ENCODE data around the gene IFNA17.
"Not testable (repeated sequence)": the region's sequence is repeated elsewhere in the genome, so short reads cannot be mapped to it uniquely, and the experiment has no call there.

The IFNA17 gene

DNA sequence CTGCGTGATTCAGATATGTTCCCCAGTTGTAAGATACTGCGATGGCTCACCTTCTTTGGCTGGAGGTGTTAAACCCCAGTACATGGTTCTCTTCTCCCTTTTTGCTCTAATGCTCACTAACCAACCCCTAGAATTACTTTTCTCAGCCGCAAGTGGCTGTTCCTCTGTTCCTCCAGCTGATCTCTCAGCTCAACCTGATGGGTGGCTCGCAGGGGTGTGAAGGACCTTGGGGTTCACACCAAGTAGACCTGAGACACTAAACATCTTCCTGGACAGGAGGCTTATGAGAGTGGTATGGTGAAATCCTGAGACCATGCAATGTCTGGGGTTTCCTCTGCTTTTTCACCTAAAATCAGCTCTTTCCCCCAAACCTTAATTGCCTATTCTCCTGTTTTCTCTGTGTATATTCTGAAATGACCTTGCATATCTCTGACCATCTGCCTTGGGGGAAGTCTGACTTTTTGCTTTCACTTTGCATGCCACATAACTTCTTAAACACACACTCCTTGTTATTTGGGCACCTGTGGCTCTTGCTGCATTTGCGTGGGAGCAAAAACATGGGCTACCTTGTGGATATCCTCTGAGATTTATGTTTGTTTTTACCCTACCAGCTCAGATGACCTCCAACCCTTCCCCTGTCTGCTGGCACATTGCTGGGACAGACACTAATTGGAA lies 27.7 kb upstream of the IFNA17 start:
- Histone ChIP-seq H3K9me3 (no peaks in the 10 kb centered on the region), H3K4me3 (ENCODE audit: low read depth, low read length) (no peak overlapping the region), H3K36me3 (no peaks in the 10 kb centered on the region), H3K27me3 (no peaks in the 10 kb centered on the region), H3K4me1 (no peaks in the 10 kb centered on the region)
- no peak for DNase-seq
- TF ChIP-seq, protein P1, sequence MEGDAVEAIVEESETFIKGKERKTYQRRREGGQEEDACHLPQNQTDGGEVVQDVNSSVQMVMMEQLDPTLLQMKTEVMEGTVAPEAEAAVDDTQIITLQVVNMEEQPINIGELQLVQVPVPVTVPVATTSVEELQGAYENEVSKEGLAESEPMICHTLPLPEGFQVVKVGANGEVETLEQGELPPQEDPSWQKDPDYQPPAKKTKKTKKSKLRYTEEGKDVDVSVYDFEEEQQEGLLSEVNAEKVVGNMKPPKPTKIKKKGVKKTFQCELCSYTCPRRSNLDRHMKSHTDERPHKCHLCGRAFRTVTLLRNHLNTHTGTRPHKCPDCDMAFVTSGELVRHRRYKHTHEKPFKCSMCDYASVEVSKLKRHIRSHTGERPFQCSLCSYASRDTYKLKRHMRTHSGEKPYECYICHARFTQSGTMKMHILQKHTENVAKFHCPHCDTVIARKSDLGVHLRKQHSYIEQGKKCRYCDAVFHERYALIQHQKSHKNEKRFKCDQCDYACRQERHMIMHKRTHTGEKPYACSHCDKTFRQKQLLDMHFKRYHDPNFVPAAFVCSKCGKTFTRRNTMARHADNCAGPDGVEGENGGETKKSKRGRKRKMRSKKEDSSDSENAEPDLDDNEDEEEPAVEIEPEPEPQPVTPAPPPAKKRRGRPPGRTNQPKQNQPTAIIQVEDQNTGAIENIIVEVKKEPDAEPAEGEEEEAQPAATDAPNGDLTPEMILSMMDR (IDR thresholded peaks at IDR 0.05; ENCODE audit: low read depth, low read length), result no peak

DNA sequence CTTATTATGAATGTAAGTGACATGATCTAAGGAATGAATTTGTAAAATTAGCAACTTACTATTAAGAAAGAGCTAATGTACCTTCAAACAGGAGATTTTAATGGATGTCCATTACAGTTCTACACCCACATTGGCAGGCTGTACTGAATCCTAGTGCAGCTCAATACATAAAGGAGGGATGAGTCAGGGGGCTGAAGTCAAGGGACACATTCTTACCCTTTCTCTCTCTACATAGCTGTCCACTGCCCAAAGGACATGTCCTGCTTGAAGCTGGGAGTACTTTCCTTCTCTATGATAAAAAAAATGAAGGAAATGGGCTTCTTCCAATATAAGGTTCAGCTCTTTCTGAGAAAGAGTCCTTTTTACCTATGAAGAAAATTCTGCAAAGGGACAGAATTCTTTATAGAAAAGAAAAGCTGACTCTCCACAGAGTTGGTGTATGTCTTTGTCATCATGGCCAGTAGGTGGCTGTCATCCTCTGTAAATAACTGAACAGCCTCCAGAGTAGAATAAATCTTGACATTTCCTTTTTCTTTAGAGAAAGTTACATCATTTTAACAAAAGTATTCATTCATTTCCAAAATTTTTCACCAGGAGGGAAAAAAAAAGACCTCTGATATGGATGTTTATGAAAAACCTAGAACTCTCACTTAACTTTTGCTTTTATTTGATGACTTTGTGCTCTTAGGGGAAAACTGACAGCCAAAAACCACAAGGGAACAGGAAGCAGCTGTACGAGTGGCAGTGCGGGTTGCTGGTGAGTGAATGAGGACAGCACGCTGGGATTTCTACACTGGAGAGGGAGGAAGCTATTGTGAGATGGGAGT lies 24.9 kb upstream of the IFNA17 start:
- Histone ChIP-seq H3K9me3 (no peaks in the 10 kb centered on the region), H3K4me3 (ENCODE audit: low read depth, low read length) (no peak overlapping the region), H3K36me3 (no peaks in the 10 kb centered on the region), H3K27me3 (no peaks in the 10 kb centered on the region), H3K4me1 (no peaks in the 10 kb centered on the region)
- TF ChIP-seq, protein P1 (IDR thresholded peaks at IDR 0.05; ENCODE audit: low read depth, low read length), result peak; percentile 58
- DNase-seq, result no peak

DNA sequence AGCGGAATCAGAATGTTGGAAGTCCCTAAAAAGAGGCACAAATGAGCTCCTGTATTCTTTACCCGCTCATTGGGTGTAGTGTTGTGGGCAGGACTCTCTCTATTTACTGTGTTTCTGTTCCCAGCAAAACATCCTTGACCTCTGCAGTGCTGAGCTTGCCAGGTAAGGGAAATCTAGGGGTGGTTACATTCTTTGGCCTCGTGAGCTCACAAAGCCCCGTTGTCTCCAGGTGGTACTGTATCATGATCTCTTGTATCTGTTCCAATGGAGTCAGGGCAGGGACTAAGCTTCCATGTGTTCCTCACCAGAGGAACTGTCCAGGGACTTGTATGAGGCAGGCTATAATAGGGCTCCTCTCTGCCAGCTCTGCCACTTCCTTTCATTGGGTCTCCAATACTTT lies 23.6 kb upstream of the IFNA17 start:
- DNase-seq, result no peak
- Histone ChIP-seq H3K36me3 (no peaks in the 10 kb centered on the region), H3K27me3 (no peaks in the 10 kb centered on the region), H3K4me3 (ENCODE audit: low read depth, low read length) (no peak overlapping the region), H3K4me1 (no peaks in the 10 kb centered on the region), H3K9me3 (no peaks in the 10 kb centered on the region)
- TF ChIP-seq, protein P1 (IDR thresholded peaks at IDR 0.05; ENCODE audit: low read depth, low read length), result no peak

DNA sequence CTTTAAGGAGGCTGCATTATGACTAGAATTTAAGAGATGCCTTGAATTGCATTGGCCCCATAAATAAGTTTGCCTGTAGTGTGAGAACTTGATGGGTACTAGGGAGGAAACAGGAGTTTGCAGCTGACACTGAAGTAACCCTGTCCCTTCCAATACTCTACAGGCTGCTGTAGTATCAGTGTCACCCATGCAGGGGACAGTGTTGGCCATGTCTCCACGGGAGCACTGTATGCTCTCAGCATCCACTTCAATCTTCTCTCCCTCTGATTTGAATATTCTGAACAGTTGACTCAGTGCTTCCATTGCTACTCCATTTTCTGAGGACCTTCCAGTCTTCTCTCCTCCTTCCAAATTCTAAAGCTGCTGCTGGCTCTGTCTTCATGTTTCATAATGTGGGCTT lies 23.2 kb upstream of the IFNA17 start:
- TF ChIP-seq, protein P1 (IDR thresholded peaks at IDR 0.05; ENCODE audit: low read depth, low read length), result no peak
- no peak for DNase-seq
- Histone ChIP-seq H3K9me3 (no peaks in the 10 kb centered on the region), H3K27me3 (no peaks in the 10 kb centered on the region), H3K36me3 (no peaks in the 10 kb centered on the region), H3K4me3 (ENCODE audit: low read depth, low read length) (no peak overlapping the region), H3K4me1 (no peaks in the 10 kb centered on the region)

GRCh38 chr9:21244836-21245235 lies 16.8 kb upstream of the IFNA17 start:
- H3K36me3 ChIP-seq, result no peaks in the 10 kb centered on the region
- no peak for DNase-seq
- H3K4me1 ChIP-seq, result no peaks in the 10 kb centered on the region
- no peak overlapping the region for H3K4me3 ChIP-seq (ENCODE audit: low read depth, low read length)
- H3K9me3 ChIP-seq, result no peaks in the 10 kb centered on the region
- TF ChIP-seq, protein P1 (IDR thresholded peaks at IDR 0.05; ENCODE audit: low read depth, low read length), result no peak
- H3K27me3 ChIP-seq, result no peaks in the 10 kb centered on the region

DNA sequence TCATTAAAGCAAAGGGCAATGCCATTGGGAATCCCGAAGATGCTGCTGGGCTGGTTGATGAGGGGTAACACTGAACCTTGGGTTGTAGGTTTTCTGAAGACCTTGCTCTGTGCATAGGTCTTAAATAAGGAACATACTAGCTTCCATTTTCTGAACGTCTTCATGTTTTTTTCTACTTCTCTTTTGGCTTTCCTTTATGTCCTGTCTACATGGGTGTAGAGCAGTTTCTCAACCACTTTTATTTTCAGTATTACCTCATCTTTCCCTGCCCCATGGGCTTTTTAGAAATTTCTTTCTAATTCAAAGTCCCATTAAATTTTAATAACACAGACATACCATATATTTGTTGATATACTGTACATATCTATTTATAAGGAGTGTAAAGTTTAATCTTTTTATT lies 11.9 kb upstream of the IFNA17 start, which contains the start of gene IFNA14:
TSS of gene IFNA14 (minus strand) at position 95 of the 400 bp plus-strand sequence. CDS start at position 25, 70 bp downstream.
- H3K27me3 ChIP-seq, result no peaks in the 10 kb centered on the region
- H3K4me3 ChIP-seq (ENCODE audit: low read depth, low read length), result no peak within 1 kb of the TSS
- no peaks in the 10 kb centered on the region for H3K36me3 ChIP-seq
- H3K9me3 ChIP-seq, result no peaks in the 10 kb centered on the region
- DNase-seq, result no peak
- no peaks in the 10 kb centered on the region for H3K4me1 ChIP-seq
- TF ChIP-seq, protein P1 (IDR thresholded peaks at IDR 0.05; ENCODE audit: low read depth, low read length), result no peak

DNA sequence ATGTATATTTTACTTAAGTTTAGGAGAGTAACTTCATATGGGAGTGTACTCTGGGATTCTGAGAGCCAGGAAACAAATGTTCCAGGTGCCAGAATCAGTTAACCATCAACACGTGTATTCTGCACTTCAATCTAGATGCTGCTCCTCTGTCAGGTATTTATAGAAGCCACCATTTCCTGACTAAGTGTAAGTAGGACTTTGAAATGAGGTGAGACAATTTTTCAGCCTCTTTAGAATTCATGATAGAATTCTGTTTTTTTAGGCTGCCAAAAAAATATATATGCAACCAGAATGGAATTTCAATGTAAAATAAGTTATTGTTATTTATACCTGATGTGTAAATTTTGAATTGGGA lies 8.3 kb upstream of the IFNA17 start:
- DNase-seq; H3K4me3 ChIP-seq (ENCODE audit: low read depth, low read length); H3K4me1 ChIP-seq; H3K27me3 ChIP-seq; H3K9me3 ChIP-seq; H3K36me3 ChIP-seq: not testable (repeated sequence)

Data from BE2C (cell line).